ENCODE results near the gene ABR.

ABR gene

GRCh38 chr17:1002771-1003555 lies 176.8 kb downstream of the ABR start:
- Histone ChIP-seq H3K36me3 (replicated peaks; ENCODE audit: low read depth, low read length) (peaks cover 10% of the 10 kb centered on the region), H4K20me1 (ENCODE audit: insufficient read depth, low read length) (no peaks in the 10 kb centered on the region), H3K9ac (ENCODE audit: low read length) (no peak overlapping the region)

GRCh38 chr17:1002412-1002753 lies 177.4 kb downstream of the ABR start:
- Histone ChIP-seq H3K4me2 (ENCODE audit: low read length) (no peak overlapping the region), H3K79me2 (ENCODE audit: low read length) (peaks cover 14% of the 10 kb centered on the region), H3K36me3 (replicated peaks; ENCODE audit: low read depth, low read length) (peaks cover 10% of the 10 kb centered on the region), H3K4me3 (ENCODE audit: low read length) (no peak overlapping the region), H3K9me3 (ENCODE audit: insufficient read depth, low read length) (no peaks in the 10 kb centered on the region), H2AFZ (ENCODE audit: low read depth, low read length) (no peak overlapping the region), H4K20me1 (ENCODE audit: insufficient read depth, low read length) (no peaks in the 10 kb centered on the region), H3K27me3 (ENCODE audit: low read depth, low read length) (no peaks in the 10 kb centered on the region), H3K27ac (ENCODE audit: low read length) (no peak overlapping the region), H3K9ac (ENCODE audit: low read length) (no peak overlapping the region), H3K4me1 (ENCODE audit: low read length) (peaks cover 8% of the 10 kb centered on the region)
- TF ChIP-seq CTCF (IDR thresholded peaks at IDR 0.05; ENCODE audit: low read depth, low read length): no peak
- TF ChIP-seq EZH2phosphoT487 (IDR thresholded peaks at IDR 0.05; ENCODE audit: low read depth): no peak

More at GRCh38 chr17:1002771-1003555, 176.8 kb downstream of the ABR start:
- H3K9me3 ChIP-seq (ENCODE audit: insufficient read depth, low read length): no peaks in the 10 kb centered on the region
- H2AFZ ChIP-seq (ENCODE audit: low read depth, low read length): no peak overlapping the region
- no peak overlapping the region for H3K27ac ChIP-seq (ENCODE audit: low read length)
- peaks cover 8% of the 10 kb centered on the region for H3K79me2 ChIP-seq (ENCODE audit: low read length)
- TF ChIP-seq CTCF (IDR thresholded peaks at IDR 0.05; ENCODE audit: low read depth, low read length) (no peak), EZH2phosphoT487 (IDR thresholded peaks at IDR 0.05; ENCODE audit: low read depth) (no peak)
- no peak overlapping the region for H3K4me2 ChIP-seq (ENCODE audit: low read length)
- H3K4me3 ChIP-seq (ENCODE audit: low read length): no peak overlapping the region
- H3K4me1 ChIP-seq (ENCODE audit: low read length): peaks cover 5% of the 10 kb centered on the region
- H3K27me3 ChIP-seq (ENCODE audit: low read depth, low read length): no peaks in the 10 kb centered on the region

GRCh38 chr17:1001640-1002411 lies 178.0 kb downstream of the ABR start:
- no peaks in the 10 kb centered on the region for H4K20me1 ChIP-seq (ENCODE audit: insufficient read depth, low read length)
- H3K4me1 ChIP-seq (ENCODE audit: low read length): peaks cover 8% of the 10 kb centered on the region
- no peak overlapping the region for H3K9ac ChIP-seq (ENCODE audit: low read length)
- H3K27ac ChIP-seq (ENCODE audit: low read length): no peak overlapping the region
- H3K4me2 ChIP-seq (ENCODE audit: low read length): no peak overlapping the region
- H3K36me3 ChIP-seq (replicated peaks; ENCODE audit: low read depth, low read length): peaks cover 10% of the 10 kb centered on the region
- no peaks in the 10 kb centered on the region for H3K9me3 ChIP-seq (ENCODE audit: insufficient read depth, low read length)
- TF ChIP-seq EZH2phosphoT487 (IDR thresholded peaks at IDR 0.05; ENCODE audit: low read depth) (no peak), CTCF (IDR thresholded peaks at IDR 0.05; ENCODE audit: low read depth, low read length) (no peak)
- H3K79me2 ChIP-seq (ENCODE audit: low read length): peaks cover 18% of the 10 kb centered on the region
- H2AFZ ChIP-seq (ENCODE audit: low read depth, low read length): no peak overlapping the region
- H3K4me3 ChIP-seq (ENCODE audit: low read length): no peak overlapping the region
- H3K27me3 ChIP-seq (ENCODE audit: low read depth, low read length): no peaks in the 10 kb centered on the region

Measured in OCI-LY3 (cell line).